ENCODE measurements around the gene INPP5J.

GRCh38 chr22:31135706-31136105 lies 12.9 kb downstream of the INPP5J start:
- TF ChIP-seq CTCF (IDR thresholded peaks at IDR 0.05 in 8 of 11, conservative IDR thresholded peaks at IDR 0.05 in 3 of 11): no peak
- no peak for TF ChIP-seq POLR2A (IDR thresholded peaks at IDR 0.05)

Data from spleen (tissue), 7 donors.